ENCODE results near the gene OR6A2.
A peak's percentile ranks its signal among the peaks of the same experiment; 100 is the strongest.
"Not testable (repeated sequence)": the region's sequence is repeated elsewhere in the genome, so short reads cannot be mapped to it uniquely, and the experiment has no call there.

Gene OR6A2

DNA sequence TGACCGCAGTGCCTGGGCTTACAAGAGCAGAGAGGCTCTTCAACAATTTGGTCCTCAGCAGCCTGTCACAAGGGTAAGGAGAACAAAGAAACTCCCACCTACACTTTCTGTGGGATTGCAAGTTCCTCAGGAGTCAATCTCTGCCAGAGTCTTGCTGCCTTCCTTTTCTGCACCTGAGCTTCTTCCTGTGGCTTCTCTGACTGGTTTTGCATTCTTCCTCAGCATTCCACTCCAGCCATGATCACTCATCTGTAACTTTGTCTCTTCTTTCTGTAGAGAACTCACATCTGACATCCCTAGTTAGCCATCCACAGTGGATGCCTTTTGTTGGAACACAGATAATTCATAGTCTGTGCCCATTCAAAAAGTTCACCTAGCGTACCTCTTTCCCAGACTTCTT is 14.2 kb upstream of the OR6A2 start:
- DNase-seq (ENCODE audit: low spot score): no peak
- TF ChIP-seq, protein P1, sequence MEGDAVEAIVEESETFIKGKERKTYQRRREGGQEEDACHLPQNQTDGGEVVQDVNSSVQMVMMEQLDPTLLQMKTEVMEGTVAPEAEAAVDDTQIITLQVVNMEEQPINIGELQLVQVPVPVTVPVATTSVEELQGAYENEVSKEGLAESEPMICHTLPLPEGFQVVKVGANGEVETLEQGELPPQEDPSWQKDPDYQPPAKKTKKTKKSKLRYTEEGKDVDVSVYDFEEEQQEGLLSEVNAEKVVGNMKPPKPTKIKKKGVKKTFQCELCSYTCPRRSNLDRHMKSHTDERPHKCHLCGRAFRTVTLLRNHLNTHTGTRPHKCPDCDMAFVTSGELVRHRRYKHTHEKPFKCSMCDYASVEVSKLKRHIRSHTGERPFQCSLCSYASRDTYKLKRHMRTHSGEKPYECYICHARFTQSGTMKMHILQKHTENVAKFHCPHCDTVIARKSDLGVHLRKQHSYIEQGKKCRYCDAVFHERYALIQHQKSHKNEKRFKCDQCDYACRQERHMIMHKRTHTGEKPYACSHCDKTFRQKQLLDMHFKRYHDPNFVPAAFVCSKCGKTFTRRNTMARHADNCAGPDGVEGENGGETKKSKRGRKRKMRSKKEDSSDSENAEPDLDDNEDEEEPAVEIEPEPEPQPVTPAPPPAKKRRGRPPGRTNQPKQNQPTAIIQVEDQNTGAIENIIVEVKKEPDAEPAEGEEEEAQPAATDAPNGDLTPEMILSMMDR (conservative IDR thresholded peaks at IDR 0.05; ENCODE audit: low read depth): no peak
- POLR2A ChIA-PET (ENCODE audit: low non-redundant PET): no interaction called here
- CTCF ChIA-PET: interaction anchor here (2.8 kb wide), 1 partner anchor 11 kb away, joined by 13 read pairs; no protein-coding TSS in a partner anchor
- H3K27ac ChIP-seq: no peak overlapping the region

DNA sequence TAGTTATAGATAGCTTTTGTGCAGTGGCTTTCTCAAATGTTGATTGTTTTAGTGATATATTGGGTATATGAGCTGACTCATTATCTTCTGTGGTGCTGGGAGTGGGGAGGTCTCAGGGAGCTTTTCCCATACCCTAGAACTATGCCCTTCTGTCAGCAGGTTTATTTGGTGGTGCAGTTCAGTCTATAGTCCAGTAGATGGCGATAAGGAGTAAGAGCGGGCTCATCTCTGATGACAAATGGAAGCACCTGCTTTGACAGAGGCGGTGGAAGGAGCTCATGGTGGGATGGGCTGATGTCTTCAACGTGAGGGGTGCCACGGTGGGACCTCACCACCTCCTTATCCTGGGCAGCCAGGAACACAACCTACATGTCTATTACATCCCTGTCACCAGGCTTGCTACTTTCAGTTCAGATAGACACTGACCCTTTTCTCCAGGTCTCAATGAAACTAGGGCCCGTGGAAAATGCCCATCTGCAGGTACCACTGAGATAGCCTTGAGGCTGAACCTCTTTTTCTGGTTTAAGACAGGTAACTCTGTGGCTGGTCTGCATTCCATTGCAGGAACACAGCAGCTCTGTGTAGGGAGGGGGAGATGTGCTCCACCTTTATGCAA is 13.0 kb upstream of the OR6A2 start:
- H3K27ac ChIP-seq: no peak overlapping the region
- ChIA-PET POLR2A (ENCODE audit: low non-redundant PET) (no interaction called here), CTCF (interaction anchor here (0.5 to 2.8 kb wide), 12 partner anchors 12 to 1728 kb away, joined by 3 to 13 read pairs (median 3); no protein-coding TSS in a partner anchor)
- peak; percentile 32 for DNase-seq (ENCODE audit: low spot score)
- TF ChIP-seq, protein P1 (conservative IDR thresholded peaks at IDR 0.05; ENCODE audit: low read depth): peak; percentile 90

DNA sequence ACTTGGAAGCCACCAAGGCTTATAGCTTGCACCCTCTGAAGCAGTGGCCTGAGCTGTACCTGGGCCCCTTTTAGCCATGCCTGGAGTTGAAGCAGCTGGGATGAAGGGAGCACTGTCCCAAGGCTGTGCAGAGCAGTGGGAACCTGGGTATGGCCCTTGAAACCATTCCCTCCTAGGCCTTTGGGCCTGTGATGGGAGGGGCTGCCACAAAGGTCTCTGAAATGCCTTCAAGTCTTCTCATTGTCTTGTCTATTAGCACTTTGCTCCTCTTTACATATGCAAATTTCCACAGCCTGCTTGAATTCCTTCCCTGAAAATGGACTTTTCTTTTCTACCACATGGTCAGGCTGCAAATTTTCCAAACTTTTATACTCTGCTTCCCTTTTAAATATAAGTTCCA is 1.6 kb upstream of the OR6A2 start:
- CTCF ChIA-PET: interaction anchor here (0.6 kb wide), 1 partner anchor 49 kb away, joined by 4 read pairs; no protein-coding TSS in a partner anchor
- POLR2A ChIA-PET (ENCODE audit: low non-redundant PET); DNase-seq (ENCODE audit: low spot score); H3K27ac ChIP-seq: not testable (repeated sequence)

DNA sequence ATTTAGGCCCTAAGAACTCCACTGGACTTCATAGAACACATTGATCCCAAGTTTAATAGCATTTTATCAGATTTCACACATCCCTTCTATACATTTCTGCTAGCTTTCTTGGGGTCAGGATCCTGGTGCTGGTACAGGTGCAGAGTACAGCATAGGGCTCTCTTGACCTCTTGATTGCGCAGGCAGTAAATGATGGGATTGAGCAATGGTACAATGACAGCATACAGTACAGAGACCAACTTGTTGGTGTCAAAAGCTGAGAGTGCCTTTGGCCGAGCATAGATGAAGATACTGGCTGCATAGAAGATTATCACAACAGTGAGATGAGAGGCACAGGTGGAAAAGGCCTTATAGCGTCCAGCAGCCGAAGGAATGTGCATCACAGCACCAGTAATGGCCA is 4.8 kb downstream of the OR6A2 start:
- no peak for DNase-seq (ENCODE audit: low spot score)
- H3K27ac ChIP-seq: no peak overlapping the region
- POLR2A ChIA-PET (ENCODE audit: low non-redundant PET): no interaction called here
- CTCF ChIA-PET: no interaction called here
- TF ChIP-seq, protein P1 (conservative IDR thresholded peaks at IDR 0.05; ENCODE audit: low read depth): no peak

DNA sequence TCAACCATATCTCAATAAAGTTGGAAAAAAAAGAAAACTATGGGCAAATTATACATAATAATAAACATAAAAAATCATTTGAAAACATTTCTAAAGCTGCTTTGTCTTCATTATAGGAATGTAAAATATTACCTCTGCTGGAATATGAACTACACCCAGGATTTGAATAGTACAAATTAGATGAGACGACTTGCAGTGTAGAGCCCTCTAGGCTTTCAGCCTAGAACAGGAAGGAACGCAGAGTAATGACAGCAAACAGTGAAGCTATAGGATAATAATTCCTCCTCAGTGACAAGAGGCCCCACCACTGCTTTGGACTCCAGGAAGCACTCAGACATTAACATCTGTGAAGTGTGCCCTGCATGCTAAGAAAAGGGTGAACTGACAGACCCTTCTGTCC is 8.9 kb downstream of the OR6A2 start:
- H3K27ac ChIP-seq: no peak overlapping the region
- TF ChIP-seq, protein P1 (conservative IDR thresholded peaks at IDR 0.05; ENCODE audit: low read depth): no peak
- CTCF ChIA-PET: interaction anchor here (0.6 kb wide), 1 partner anchor 107 kb away, joined by 4 read pairs; the partner anchor contains the start of gene MRPL17
- POLR2A ChIA-PET (ENCODE audit: low non-redundant PET): no interaction called here
- no peak for DNase-seq (ENCODE audit: low spot score)

DNA sequence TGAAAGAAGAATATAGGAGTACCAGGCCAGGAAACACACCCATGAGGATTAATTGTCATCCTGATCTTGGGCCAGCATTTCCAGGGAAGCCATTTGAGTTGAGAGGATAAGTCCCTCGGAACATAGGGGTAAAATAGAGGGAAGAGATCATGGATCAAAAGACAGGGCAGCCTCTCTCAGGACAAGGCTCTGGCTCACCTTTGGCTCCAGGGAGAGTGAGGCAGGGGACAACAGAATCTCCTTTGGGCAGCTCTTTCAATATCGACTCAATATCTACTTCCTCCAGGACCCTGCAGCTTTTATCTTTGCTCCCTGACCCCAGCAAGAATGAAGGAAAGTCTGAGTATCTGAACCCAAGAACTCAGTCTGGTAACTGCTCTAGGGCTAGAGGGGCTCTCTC is 16.8 kb downstream of the OR6A2 start, which contains the start of gene OR2AG1:
OR2AG1 (plus strand) TSS at position 301 of the 400 bp plus-strand sequence. CDS start 2,018 bp downstream, outside the sequence.
- ChIA-PET CTCF (no interaction called here), POLR2A (ENCODE audit: low non-redundant PET) (no interaction called here)
- TF ChIP-seq, protein P1 (conservative IDR thresholded peaks at IDR 0.05; ENCODE audit: low read depth): no peak
- no peak for DNase-seq (ENCODE audit: low spot score)
- no peak within 1 kb of the TSS for H3K27ac ChIP-seq

DNA sequence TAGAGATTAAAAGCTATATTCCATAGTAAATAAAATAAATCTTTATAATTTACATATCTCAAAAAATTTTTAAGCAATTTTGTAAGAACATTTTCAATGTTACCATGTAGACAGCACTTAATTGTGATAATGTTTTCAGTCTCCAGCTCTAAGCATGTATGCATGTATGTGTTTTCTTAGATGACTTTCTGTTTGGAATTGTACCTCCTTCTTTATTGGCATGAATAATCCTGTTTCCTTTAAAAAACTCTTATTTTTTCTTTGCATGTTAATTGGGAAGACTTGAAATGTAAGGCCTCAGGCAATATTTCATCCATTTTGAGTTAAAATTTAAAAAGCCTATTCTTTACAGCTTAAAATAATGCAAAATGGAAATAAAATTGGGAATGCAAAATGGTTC is 18.7 kb downstream of the OR6A2 start:
- CTCF ChIA-PET: interaction anchor here (0.7 kb wide), 1 partner anchor 1177 kb away, joined by 6 read pairs; no protein-coding TSS in a partner anchor
- DNase-seq (ENCODE audit: low spot score): no peak
- POLR2A ChIA-PET (ENCODE audit: low non-redundant PET): no interaction called here
- no peak overlapping the region for H3K27ac ChIP-seq
- TF ChIP-seq, protein P1 (conservative IDR thresholded peaks at IDR 0.05; ENCODE audit: low read depth): no peak

Data from RWPE1 (cell line).